GM21381 (cell line): Measurements from ENCODE around the gene LARGE1.
"Not testable (repeated sequence)": the region's sequence is repeated elsewhere in the genome, so short reads cannot be mapped to it uniquely, and the experiment has no call there.

Experiments
- ATAC-seq: cut with Tn5 transposase; IDR thresholded peaks from one replicate; pipeline ENCODE4 v1.9.1; 2021; ENCODE audit warnings: mild to moderate bottlenecking, moderate library complexity; ENCODE audit not compliant: unreplicated experiment

Gene LARGE1

GRCh38 chr22:33858653-33859052 lies 61.6 kb downstream of the LARGE1 start:
- not testable (repeated sequence) for ATAC-seq

GRCh38 chr22:33857767-33858166 lies 62.5 kb downstream of the LARGE1 start:
- ATAC-seq, result not testable (repeated sequence)

- ATAC-seq, result no peak
Observed at GRCh38 chr22:33854724-33855123, 65.6 kb downstream of the LARGE1 start.

GRCh38 chr22:33853200-33854097 lies 66.8 kb downstream of the LARGE1 start:
- peak; percentile 97 for ATAC-seq

- no peak for ATAC-seq
Observed at GRCh38 chr22:33851821-33852384, 68.4 kb downstream of the LARGE1 start.

GRCh38 chr22:33851240-33851639 lies 69.0 kb downstream of the LARGE1 start:
- ATAC-seq, result no peak

GRCh38 chr22:33850724-33851123 lies 69.6 kb downstream of the LARGE1 start:
- ATAC-seq, result no peak

GRCh38 chr22:33850193-33850592 lies 70.1 kb downstream of the LARGE1 start:
- no peak for ATAC-seq

GRCh38 chr22:33848251-33848650 lies 72.0 kb downstream of the LARGE1 start:
- no peak for ATAC-seq

- no peak for ATAC-seq
Observed at GRCh38 chr22:33844273-33844672, 76.0 kb downstream of the LARGE1 start.

GRCh38 chr22:33842421-33843094 lies 77.7 kb downstream of the LARGE1 start:
- ATAC-seq, result no peak

- ATAC-seq, result no peak
Observed at GRCh38 chr22:33842006-33842354, 78.3 kb downstream of the LARGE1 start.

- no peak for ATAC-seq
Observed at GRCh38 chr22:33841281-33842005, 78.8 kb downstream of the LARGE1 start.

- ATAC-seq, result no peak
Observed at GRCh38 chr22:33838644-33839043, 81.6 kb downstream of the LARGE1 start.

- no peak for ATAC-seq
Observed at GRCh38 chr22:33837826-33838225, 82.5 kb downstream of the LARGE1 start.

- ATAC-seq, result no peak
Observed at GRCh38 chr22:33835265-33835664, 85.0 kb downstream of the LARGE1 start.

- ATAC-seq, result no peak
Observed at GRCh38 chr22:33832558-33833151, 87.6 kb downstream of the LARGE1 start.

GRCh38 chr22:33831651-33832050 lies 88.6 kb downstream of the LARGE1 start:
- no peak for ATAC-seq

GRCh38 chr22:33831207-33831606 lies 89.1 kb downstream of the LARGE1 start:
- no peak for ATAC-seq

- no peak for ATAC-seq
Observed at GRCh38 chr22:33829546-33830280, 90.6 kb downstream of the LARGE1 start.
